Lower lobe of right lung (tissue), 2 donors: ENCODE results near the gene FASTKD1. TPM values are rescaled to one million over a fixed set of nuclear protein-coding genes. Genes with fewer than 3 reads are reported as not detected.
"Not testable (repeated sequence)": the region's sequence is repeated elsewhere in the genome, so short reads cannot be mapped to it uniquely, and the experiment has no call there.

Experiments used
- ATAC-seq, 2 donors: fragments of 200-7000 bp; cut with Tn5 transposase; one replicate each; pipeline ENCODE4 v1.9.1; 2020 to 2022; ENCODE audit warnings: mild to moderate bottlenecking in 2 of 2, moderate library complexity in 2 of 2
- DNase-seq: peaks from one replicate; pipeline ENCODE4 v3.0.0-alpha.2; 2020
- H3K27ac ChIP-seq: fragments of 200-600 bp; one replicate; pipeline ENCODE4 v1.8.0; 2022
- H3K27me3 ChIP-seq: fragments of 200-600 bp; one replicate; pipeline ENCODE4 v1.8.0; 2022; ENCODE audit warnings: low read depth
- H3K36me3 ChIP-seq: fragments of 200-600 bp; one replicate; pipeline ENCODE4 v1.8.0; 2022; ENCODE audit warnings: mild to moderate bottlenecking
- H3K4me1 ChIP-seq: fragments of 200-600 bp; one replicate; pipeline ENCODE4 v1.8.0; 2022
- H3K4me3 ChIP-seq: fragments of 200-600 bp; one replicate; pipeline ENCODE4 v1.8.0; 2022; ENCODE audit warnings: mild to moderate bottlenecking
- H3K9me3 ChIP-seq: fragments of 200-600 bp; one replicate; pipeline ENCODE4 v1.8.0; 2022
- CTCF ChIP-seq: fragments of 200-600 bp; IDR thresholded peaks from one replicate; pipeline ENCODE4 v1.8.0; 2022; ENCODE audit warnings: antibody characterized with exemption, mild to moderate bottlenecking
- intact Hi-C: fragments of 100-400 bp; cut with DNase I; formaldehyde crosslinking; loops from one replicate; pipeline ENCODE4 v1.11.0; 2022
- long read RNA-seq: library from polyadenylated mRNA; unstranded; transcript quantifications from one replicate; pipeline ENCODE4 v2.0.0, GENCODE V29; 2021
- total RNA-seq: library from RNA; stranded (reverse); fragmentation: NEBNext Ultra II Directional; extraction: Animal tissue kit (Norgen Biotek cat#: 25700); gene quantifications from one replicate; pipeline ENCODE4 v1.2.1, GENCODE V29; 2021
- donor health status: DM: no; HTN: yes; CAD: no; lungs with severe emphysema.

Gene FASTKD1
- 38.3 TPM for total RNA-seq
- long read RNA-seq, transcript FASTKD1-204 (15 exons, 2,967 nt) = major isoform, 8 of 23 reads
- long read RNA-seq, partial matches to known transcripts = 3 of 23 reads
- long read RNA-seq, other reads (novel, unspliced or antisense) = 7 of 23 reads

- Histone ChIP-seq H3K4me3 (peak within 1 kb of the TSS; percentile 82), H3K4me1 (peaks cover 15% of the 10 kb centered on the region), H3K27me3 (no peaks in the 10 kb centered on the region), H3K9me3 (no peaks in the 10 kb centered on the region), H3K36me3 (peaks cover 7% of the 10 kb centered on the region), H3K27ac (peak within 1 kb of the TSS; percentile 73)
- intact Hi-C loops = no loop called here
- ATAC-seq = peak; percentile 100
- TF ChIP-seq CTCF = no peak
- peak; percentile 94 for DNase-seq
Measured at GRCh38 chr2:169573160-169573973, at the start of gene FASTKD1. FASTKD1 (minus strand) TSS chr2:169573865; CDS start chr2:169572029, 1,836 bp downstream.

GRCh38 chr2:169623235-169623634, 49.6 kb upstream of the FASTKD1 start:
- intact Hi-C loops = no loop called here
- ATAC-seq (no peak), DNase-seq (no peak)
- no peak for TF ChIP-seq CTCF
- Histone ChIP-seq H3K4me3 (no peak overlapping the region), H3K9me3 (no peaks in the 10 kb centered on the region), H3K27ac (no peak overlapping the region), H3K36me3 (peaks cover 77% of the 10 kb centered on the region), H3K27me3 (no peaks in the 10 kb centered on the region), H3K4me1 (no peaks in the 10 kb centered on the region)

GRCh38 chr2:169620509-169620908, 46.8 kb upstream of the FASTKD1 start:
- H3K36me3 ChIP-seq = peaks cover 72% of the 10 kb centered on the region
- ATAC-seq = no peak

GRCh38 chr2:169619946-169620345, 46.3 kb upstream of the FASTKD1 start:
- H3K27ac ChIP-seq = no peak overlapping the region
- TF ChIP-seq CTCF = no peak
- ATAC-seq = no peak
- no peaks in the 10 kb centered on the region for H3K4me1 ChIP-seq
- H3K36me3 ChIP-seq = peaks cover 72% of the 10 kb centered on the region
- DNase-seq = no peak
- H3K9me3 ChIP-seq = peaks cover 6% of the 10 kb centered on the region
- no peaks in the 10 kb centered on the region for H3K27me3 ChIP-seq
- no peak overlapping the region for H3K4me3 ChIP-seq
- intact Hi-C loops = no loop called here

More at GRCh38 chr2:169620509-169620908, 46.8 kb upstream of the FASTKD1 start:
- no peaks in the 10 kb centered on the region for H3K4me1 ChIP-seq
- TF ChIP-seq CTCF = no peak
- H3K9me3 ChIP-seq = peaks cover 6% of the 10 kb centered on the region
- no peak overlapping the region for H3K27ac ChIP-seq
- DNase-seq = no peak
- intact Hi-C loops = no loop called here
- H3K27me3 ChIP-seq = no peaks in the 10 kb centered on the region
- H3K4me3 ChIP-seq = no peak overlapping the region

- H3K4me1 ChIP-seq, ATAC-seq, H3K9me3 ChIP-seq, H3K4me3 ChIP-seq, intact Hi-C loops, DNase-seq, H3K27me3 ChIP-seq, H3K27ac ChIP-seq: not testable (repeated sequence)
- H3K36me3 ChIP-seq = peaks cover 63% of the 10 kb centered on the region
Measured at GRCh38 chr2:169615982-169616381, 42.3 kb upstream of the FASTKD1 start.

- Histone ChIP-seq H3K4me1 (no peaks in the 10 kb centered on the region), H3K27me3 (no peaks in the 10 kb centered on the region), H3K9me3 (peaks cover 6% of the 10 kb centered on the region), H3K36me3 (peaks cover 75% of the 10 kb centered on the region), H3K4me3 (no peak overlapping the region), H3K27ac (no peak overlapping the region)
- DNase-seq = no peak
- intact Hi-C loops = no loop called here
- ATAC-seq = no peak
- TF ChIP-seq CTCF = no peak
Measured at GRCh38 chr2:169613876-169614275, 40.2 kb upstream of the FASTKD1 start.
